GM12801 (cell line): ENCODE data around the gene UNKL.

Experiments used
- TF ChIP-seq, protein P1 (sequence below): IDR thresholded peaks from one replicate; pipeline ENCODE4 v1.5.1; 2011; ENCODE audit warnings: control low read depth; ENCODE audit not compliant: insufficient read length; ENCODE audit errors: extremely low read depth

UNKL gene

DNA sequence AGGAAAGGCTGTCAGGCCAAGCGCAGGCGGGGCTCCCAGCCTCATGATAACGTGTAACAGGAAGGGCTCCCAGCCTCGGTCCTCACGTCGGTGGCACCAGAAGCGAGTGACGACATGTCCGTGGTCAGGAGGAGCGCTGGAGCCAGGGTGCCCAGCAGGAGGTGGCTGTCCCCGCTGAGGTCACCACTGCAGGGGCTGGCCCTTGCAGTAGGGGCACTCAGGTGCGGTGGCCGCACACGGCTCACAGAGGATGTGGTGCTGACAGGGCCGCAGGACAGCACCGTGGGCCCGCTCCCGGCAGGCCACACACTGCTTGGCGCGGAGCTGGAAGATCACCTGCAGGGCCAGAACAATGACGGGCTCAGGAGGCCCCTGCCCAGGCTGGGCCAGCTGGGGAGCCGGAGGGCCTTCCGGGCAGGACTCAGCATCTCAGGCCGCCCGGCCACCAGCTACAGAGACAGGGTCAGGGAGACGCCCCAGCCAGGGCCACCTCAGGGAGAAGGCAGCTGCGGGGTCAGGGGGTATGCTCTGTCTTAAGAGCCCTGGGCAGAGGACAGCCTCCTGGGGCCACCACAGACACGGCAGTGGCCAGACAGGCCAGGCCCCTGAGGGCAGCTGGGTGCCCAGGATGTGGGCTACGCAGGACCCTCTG, 48.3 kb downstream of the UNKL start:
- TF ChIP-seq, protein P1, sequence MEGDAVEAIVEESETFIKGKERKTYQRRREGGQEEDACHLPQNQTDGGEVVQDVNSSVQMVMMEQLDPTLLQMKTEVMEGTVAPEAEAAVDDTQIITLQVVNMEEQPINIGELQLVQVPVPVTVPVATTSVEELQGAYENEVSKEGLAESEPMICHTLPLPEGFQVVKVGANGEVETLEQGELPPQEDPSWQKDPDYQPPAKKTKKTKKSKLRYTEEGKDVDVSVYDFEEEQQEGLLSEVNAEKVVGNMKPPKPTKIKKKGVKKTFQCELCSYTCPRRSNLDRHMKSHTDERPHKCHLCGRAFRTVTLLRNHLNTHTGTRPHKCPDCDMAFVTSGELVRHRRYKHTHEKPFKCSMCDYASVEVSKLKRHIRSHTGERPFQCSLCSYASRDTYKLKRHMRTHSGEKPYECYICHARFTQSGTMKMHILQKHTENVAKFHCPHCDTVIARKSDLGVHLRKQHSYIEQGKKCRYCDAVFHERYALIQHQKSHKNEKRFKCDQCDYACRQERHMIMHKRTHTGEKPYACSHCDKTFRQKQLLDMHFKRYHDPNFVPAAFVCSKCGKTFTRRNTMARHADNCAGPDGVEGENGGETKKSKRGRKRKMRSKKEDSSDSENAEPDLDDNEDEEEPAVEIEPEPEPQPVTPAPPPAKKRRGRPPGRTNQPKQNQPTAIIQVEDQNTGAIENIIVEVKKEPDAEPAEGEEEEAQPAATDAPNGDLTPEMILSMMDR, result no peak

DNA sequence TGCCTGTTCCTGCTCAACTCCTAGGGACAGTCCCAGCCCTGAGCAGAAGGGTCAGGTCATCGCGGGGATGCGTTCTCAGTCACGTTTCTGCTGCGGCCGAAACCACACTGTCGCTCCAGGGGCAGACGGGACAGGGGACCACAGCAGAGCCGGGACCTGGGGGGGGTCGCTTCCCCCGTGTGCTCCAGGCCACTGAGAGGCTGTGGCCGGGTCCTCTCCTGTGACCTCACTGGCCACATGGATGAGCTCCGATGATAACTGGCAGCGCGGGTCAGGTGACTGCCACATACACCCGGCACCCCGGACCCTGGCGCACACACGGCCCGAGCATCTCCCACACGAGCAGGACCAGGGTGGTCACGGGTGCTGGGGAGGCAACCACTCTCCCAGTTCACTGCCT, 50.0 kb downstream of the UNKL start:
- TF ChIP-seq, protein P1, result no peak

DNA sequence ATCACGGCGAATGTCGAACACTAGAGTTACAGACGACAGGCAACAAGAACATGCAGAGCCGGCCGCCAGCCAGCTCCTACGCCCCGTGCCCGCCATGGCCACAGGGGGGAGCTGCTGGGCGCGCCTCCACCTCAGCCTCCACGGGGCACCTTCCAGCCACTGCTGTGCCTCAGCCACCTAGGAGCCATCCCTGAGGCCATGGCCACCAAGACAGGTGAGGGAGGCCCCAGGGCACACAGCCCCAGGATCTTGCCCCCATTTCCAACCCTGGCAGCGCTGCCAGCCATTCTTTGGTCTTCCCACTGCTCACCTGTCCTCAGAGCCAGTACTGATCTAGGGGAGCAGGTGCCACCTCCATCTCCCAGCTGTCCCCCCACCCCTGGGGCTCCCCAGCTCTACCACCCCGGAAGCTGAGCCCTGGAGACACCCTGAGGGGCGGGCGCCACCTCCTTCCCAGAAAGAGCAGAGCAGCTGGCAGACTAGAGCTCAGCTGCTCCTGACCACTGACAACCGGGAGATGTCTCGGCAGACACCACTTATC, 50.9 kb downstream of the UNKL start:
- TF ChIP-seq, protein P1, result no peak

DNA sequence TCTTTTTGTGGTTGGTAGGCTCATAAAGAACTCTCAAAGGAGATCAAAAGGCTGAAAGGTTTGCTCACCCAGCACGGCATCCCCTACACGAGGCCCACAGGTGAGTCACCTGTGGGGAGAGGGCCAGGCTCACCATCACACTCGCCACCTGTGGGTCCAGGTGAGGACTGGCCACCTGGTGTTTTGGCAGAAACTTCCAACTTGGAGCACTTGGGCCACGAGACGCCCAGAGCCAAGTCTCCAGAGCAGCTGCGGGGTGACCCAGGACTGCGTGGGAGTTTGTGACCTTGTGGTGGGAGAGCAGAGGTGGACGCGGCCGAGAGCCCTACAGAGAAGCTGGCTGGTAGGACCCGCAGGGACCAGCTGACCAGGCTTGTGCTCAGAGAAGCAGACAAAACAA, 51.7 kb downstream of the UNKL start:
- TF ChIP-seq, protein P1, result no peak

DNA sequence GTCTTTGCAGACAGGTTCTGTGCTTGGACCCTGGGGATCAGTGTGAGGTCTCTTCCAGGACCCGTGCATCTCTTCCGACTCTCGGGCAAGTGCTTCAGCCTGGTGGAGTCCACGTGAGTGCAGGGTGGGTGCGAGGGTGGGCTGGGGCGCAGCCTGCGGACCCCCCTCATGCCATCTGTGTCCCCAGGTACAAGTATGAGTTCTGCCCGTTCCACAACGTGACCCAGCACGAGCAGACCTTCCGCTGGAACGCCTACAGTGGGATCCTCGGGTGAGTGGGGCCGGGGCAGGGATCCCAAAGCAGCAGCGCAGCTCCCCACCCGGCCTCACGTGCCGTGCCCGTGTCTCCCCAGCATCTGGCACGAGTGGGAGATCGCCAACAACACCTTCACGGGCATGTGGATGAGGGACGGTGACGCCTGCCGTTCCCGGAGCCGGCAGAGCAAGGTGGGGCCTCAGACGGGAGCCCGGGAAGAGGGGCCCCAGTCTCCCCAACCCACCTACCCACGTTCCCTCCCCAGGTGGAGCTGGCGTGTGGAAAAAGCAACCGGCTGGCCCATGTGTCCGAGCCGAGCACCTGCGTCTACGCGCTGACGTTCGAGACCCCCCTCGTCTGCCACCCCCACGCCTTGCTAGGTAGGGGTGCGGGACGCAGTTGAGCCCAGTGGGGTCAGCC, 52.7 kb downstream of the UNKL start:
- TF ChIP-seq, protein P1, result no peak

DNA sequence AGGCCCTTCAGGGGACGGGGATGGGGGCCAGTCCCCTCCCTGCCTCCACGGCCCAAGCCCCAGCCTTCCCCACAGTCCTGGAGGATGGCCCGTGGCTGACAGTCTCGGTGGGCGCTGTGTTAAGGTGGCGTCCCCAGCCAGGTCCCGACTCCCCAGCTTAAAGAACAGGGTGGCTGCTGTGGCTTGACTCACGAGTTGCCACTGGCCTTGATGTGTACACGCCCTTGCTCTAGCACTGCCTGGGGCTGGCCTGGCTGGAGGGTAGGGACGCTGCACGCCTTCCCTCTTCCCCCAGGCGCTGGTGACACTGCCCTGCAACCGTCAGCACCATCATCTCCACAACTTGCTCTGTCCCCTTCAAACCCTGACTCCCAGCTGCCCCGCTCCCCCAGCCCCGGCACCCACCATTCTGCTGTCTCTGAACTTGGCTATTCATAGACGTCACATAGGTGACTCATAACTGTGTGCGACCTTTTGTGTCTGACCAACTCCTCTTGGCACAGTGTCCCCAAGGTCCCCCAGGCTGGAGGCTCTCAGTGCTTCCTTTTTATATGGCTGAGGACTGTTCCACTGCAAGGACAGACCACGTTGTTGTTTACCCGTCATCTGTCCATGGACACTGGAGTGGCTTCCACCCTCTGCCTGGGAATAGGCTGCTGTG, 56.5 kb downstream of the UNKL start:
- TF ChIP-seq, protein P1, result no peak

DNA sequence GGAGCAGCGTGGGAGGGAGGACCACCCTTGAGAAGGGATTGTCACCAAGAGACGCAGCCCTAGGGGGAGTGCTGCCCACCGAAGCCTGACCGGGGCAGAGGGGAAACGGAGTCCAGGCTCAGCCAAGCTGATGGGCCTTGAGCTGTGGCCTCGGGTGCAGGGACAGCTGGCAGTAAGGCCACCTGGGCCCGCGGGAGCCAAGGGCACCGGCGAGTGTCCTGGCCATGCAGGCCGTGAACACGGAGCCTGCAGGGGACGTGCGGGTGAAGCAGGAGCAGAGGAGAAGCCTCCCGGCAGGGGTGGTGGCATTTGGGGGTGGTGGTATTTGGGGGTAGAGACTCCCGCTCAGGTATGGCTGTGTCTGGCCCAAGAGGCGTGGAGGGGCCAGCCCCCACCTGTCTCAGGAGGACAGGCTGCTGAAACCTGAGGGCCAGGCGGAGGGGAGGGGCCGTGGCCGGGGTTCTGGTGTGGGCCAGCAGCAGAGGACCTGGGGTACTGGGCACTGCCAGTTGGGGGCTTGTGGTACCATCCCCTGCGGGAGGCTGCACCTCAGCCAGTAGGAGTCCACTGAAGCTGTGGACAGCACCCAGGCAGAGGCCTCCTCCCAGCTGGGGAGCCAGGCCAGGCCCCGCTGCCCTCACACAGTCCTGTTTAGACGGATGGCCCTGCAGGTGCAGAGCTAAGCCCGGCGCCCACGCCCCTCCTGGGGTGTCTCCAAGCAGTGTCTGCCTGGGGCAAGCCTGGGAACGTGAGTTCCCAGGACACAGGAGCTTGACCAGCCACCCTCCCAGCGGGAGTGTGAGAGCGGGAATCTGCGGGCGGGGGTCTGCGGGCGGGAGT, 58.2 kb downstream of the UNKL start:
- TF ChIP-seq, protein P1, result no peak
